KOPT-K1 (cell line): ENCODE measurements around the gene CCDC192.
"Not testable (repeated sequence)": the region's sequence is repeated elsewhere in the genome, so short reads cannot be mapped to it uniquely, and the experiment has no call there.

Source experiments
- H3K27ac ChIP-seq: fragments of 200-600 bp; sonication (generic); 2 replicates; pipeline ENCODE4 v1.5.1; 2016; ENCODE audit warnings: antibody characterized with exemption, mild to moderate bottlenecking, low read depth, low read length; ENCODE audit not compliant: poor library complexity, severe bottlenecking
- H3K36me3 ChIP-seq: fragments of 200-600 bp; sonication (generic); 2 replicates; pipeline ENCODE4 v1.5.1; 2017; ENCODE audit warnings: antibody characterized with exemption, mild to moderate bottlenecking, low read length, moderate library complexity; ENCODE audit not compliant: insufficient read depth
- H3K9me3 ChIP-seq: fragments of 200-600 bp; sonication (generic); 2 replicates; pipeline ENCODE4 v1.5.1; 2017; ENCODE audit warnings: antibody characterized with exemption, low read length, mild to moderate bottlenecking; ENCODE audit not compliant: insufficient read depth, poor library complexity, severe bottlenecking

CCDC192 gene

GRCh38 chr5:127830157-127830556, 127.0 kb downstream of the CCDC192 start:
- Histone ChIP-seq H3K27ac (no peak overlapping the region), H3K9me3 (no peaks in the 10 kb centered on the region), H3K36me3 (no peaks in the 10 kb centered on the region)

DNA sequence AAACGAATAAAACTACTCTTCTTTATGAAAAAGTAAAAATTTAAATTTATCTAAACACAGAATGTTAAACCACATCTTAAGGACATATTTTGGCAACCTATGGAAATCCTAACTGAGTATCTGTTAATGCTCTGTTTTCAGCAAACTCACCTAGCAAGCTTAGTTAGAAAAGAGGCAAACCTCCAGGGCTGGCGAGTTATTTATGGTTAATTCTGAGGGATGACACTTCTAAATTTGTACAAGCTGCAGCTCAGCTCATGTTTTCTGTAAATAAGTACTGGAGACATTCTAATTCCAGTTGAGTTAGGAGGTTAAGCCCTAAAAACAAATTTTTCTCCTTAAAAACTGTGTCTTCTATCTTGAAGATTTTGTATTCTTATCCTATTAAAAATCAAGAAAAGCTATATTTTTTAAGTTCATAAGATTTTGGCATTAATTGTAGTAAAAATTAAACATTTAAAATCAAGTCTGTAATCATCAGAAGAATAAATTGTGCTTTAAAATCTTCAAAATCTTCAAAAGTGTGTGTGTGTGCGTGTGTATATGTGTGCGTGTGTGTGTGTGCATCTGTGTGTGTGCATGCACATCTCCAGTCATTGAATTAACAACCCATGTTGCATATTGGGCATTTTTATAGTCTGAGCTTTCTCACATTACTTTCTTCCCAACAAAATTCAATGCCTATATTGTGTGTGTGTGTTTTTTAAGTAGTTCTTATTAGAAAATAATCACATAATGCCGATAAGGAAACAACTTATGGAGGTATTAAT, 127.8 kb downstream of the CCDC192 start:
- Histone ChIP-seq H3K27ac (no peak overlapping the region), H3K36me3 (no peaks in the 10 kb centered on the region), H3K9me3 (no peaks in the 10 kb centered on the region)

DNA sequence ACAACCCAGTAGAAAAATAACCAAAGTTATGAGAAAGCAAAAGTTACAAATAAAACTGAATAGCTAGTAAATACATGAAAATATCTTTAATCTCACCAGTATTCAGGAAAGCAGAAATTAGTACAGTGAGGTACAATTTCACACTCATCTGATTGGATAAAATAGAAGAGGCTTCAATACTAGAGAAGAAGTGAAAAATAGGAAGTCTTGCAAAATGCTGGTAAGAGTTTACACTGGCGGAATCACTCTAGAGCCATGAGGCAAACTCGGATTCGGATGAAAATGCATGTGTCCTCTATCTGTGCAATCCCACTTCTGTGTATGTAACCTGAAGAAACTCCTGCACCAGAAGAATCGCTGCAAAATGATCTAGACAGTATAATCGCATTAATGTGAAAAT, 128.9 kb downstream of the CCDC192 start:
- H3K36me3 ChIP-seq, result no peaks in the 10 kb centered on the region
- H3K27ac ChIP-seq, result no peak overlapping the region
- H3K9me3 ChIP-seq, result no peaks in the 10 kb centered on the region

GRCh38 chr5:127834094-127834531, 130.9 kb downstream of the CCDC192 start:
- Histone ChIP-seq H3K27ac (no peak overlapping the region), H3K9me3 (no peaks in the 10 kb centered on the region), H3K36me3 (no peaks in the 10 kb centered on the region)

DNA sequence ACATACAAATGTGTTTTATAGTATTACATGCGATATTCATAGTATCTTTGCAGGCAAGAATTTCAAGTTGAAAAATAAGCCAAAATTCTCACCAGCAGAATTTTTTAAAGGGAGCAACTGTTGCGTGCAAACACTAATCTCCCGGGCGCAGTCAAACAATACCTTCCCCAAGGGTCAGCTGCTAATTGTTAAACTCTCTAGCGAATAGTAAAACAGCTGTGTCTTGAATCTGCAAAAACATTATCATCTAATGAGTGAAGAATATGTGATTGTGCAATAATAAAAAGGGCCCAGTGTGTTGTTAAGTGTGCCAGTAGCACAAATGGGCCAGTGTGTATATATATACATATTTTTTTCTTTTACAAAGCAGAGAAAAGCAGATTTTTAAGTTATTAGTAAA, 131.4 kb downstream of the CCDC192 start:
- no peaks in the 10 kb centered on the region for H3K36me3 ChIP-seq
- no peak overlapping the region for H3K27ac ChIP-seq
- H3K9me3 ChIP-seq, result no peaks in the 10 kb centered on the region

DNA sequence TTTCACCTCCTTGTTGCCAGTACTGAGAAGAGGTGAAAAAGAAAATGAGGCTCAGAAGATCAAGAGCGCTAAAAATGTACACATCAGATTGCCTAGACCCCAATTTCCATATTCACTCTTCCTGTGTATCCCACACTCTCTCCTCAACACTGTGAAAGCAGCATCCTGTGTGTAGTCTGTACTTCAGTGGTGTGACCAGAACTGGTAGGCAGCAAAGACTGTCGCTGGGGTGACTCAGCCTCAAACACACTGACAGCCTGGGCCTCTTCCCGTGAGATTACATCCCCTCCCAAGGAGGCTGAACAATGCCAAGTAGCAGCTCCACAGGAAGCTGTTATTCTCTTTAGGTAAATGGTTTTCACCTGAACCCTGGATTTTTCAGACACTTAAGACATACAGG, 135.5 kb downstream of the CCDC192 start:
- Histone ChIP-seq H3K9me3 (no peaks in the 10 kb centered on the region), H3K36me3 (no peaks in the 10 kb centered on the region), H3K27ac (no peak overlapping the region)

GRCh38 chr5:127839072-127839471, 135.9 kb downstream of the CCDC192 start:
- Histone ChIP-seq H3K9me3 (no peaks in the 10 kb centered on the region), H3K27ac (no peak overlapping the region), H3K36me3 (no peaks in the 10 kb centered on the region)

GRCh38 chr5:127839496-127840197, 136.5 kb downstream of the CCDC192 start:
- no peak overlapping the region for H3K27ac ChIP-seq
- no peaks in the 10 kb centered on the region for H3K9me3 ChIP-seq
- H3K36me3 ChIP-seq, result no peaks in the 10 kb centered on the region

DNA sequence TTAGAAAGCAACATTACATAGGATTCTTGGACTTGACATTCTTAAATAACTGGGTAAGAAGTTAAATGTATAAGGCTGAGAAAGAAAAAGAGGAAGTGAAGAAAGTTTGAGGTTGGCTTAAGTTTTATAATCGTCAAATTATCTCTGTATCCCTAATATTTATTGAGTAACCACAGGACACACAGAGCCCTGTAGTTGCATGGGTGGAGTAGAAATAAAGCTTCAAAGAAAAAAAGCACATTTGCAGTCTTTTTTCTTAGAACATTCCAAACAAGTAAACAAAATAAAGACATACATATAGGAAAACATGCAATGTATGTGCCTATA, 137.0 kb downstream of the CCDC192 start:
- Histone ChIP-seq H3K36me3 (no peaks in the 10 kb centered on the region), H3K27ac (no peak overlapping the region), H3K9me3 (no peaks in the 10 kb centered on the region)

DNA sequence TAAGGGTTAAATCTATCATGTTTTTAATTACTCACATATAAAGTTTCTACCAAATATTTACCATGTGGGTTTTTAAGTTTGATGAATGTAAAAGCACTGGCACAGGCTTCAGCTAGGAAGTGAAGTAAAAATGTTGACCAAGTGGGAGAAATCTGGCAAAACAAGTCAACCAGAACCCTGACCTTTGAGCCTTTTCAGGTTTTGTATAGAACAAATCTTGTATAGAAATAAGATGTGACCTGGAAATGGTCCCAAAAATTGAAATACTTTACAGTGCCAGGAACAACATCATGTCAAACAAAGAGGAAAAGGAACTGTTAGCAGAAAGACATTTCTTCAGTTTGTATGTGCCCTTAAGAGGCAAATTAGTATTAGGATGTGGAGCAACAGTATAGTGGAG, 137.6 kb downstream of the CCDC192 start:
- Histone ChIP-seq H3K27ac (no peak overlapping the region), H3K36me3 (no peaks in the 10 kb centered on the region), H3K9me3 (no peaks in the 10 kb centered on the region)

- H3K36me3 ChIP-seq, result no peaks in the 10 kb centered on the region
- no peaks in the 10 kb centered on the region for H3K9me3 ChIP-seq
- H3K27ac ChIP-seq, result no peak overlapping the region
Observed at GRCh38 chr5:127844581-127845021, 141.4 kb downstream of the CCDC192 start.

DNA sequence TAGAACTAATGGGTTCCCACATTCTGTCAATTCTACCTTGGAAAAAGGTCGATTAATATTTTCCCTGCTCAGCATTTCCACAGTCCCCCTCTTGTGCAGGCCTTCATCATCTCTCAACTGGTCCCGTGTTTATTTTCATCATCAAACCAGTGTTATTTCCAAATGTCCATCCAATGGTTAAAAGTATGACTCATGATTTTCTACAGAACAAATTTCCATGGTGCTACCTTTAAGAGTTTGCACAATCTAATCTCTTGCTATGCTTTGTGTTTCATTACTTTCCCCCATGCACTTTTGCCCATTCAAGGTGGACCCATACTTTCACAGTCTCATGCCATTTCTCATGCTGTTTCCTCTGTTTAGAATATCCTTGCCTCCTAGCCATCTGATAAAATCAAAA, 143.7 kb downstream of the CCDC192 start:
- Histone ChIP-seq H3K9me3 (no peaks in the 10 kb centered on the region), H3K27ac (no peak overlapping the region), H3K36me3 (no peaks in the 10 kb centered on the region)

DNA sequence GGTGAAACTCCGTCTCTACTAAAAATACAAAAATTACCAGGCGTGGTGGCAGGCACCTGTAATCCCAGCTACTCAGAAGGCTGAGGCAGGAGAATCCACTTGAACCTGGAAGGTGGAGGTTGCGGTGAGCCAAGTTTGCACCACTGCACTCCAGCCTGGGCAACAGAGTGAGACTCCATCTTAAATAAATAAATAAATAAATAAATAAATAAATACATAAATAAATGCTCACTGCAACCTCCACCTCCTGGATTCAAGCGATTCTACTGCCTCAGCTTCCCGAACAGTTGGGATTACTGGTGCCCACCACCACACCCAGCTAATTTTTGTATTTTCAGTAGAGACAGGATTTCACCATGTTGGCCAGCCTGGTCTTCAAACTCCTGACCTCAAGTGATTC, 144.4 kb downstream of the CCDC192 start:
- H3K9me3 ChIP-seq, result not testable (repeated sequence)

DNA sequence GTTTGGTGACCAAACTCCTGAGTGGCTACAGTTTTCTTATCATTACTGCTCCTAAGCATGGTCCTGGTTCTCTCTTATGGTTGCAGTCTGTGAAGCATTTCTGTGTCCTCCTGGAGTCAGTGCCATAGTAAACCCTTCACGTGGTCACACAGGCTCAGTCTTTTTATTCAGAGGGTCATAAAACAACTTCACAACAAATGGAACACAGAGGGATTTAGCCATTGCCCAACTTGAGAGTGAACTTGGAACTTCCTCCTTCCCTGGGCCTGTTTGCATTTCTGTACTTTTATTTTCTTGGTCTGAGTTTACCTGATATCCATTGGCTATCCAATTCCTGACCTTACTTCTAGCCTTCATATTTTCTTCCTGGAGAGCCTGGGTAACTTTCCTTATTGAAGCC, 144.9 kb downstream of the CCDC192 start:
- no peaks in the 10 kb centered on the region for H3K9me3 ChIP-seq
- no peak overlapping the region for H3K27ac ChIP-seq
- H3K36me3 ChIP-seq, result no peaks in the 10 kb centered on the region

More for the DNA sequence above, 144.4 kb downstream of the CCDC192 start:
- not testable (repeated sequence) for H3K36me3 ChIP-seq, H3K27ac ChIP-seq

GRCh38 chr5:127849408-127849807, 146.2 kb downstream of the CCDC192 start:
- Histone ChIP-seq H3K36me3 (no peaks in the 10 kb centered on the region), H3K27ac (no peak overlapping the region), H3K9me3 (no peaks in the 10 kb centered on the region)

GRCh38 chr5:127849891-127850290, 146.7 kb downstream of the CCDC192 start:
- no peaks in the 10 kb centered on the region for H3K9me3 ChIP-seq
- no peaks in the 10 kb centered on the region for H3K36me3 ChIP-seq
- H3K27ac ChIP-seq, result no peak overlapping the region
